Keratinocyte (primary cell): ENCODE measurements around the gene FMNL2. TPM values are rescaled to one million over a fixed set of nuclear protein-coding genes. Genes with fewer than 3 reads are reported as not detected.

Source experiments
- DNase-seq: peaks from one replicate; pipeline ENCODE4 v3.0.0-alpha.2; 2011; ENCODE audit warnings: low read depth, missing footprints, low spot score
- FAIRE-seq: peaks from 2 replicates; lab custom pipeline; 2011; peaks lifted over from hg19 to GRCh38; lab: Jason Lieb, UNC
- H2AFZ ChIP-seq: 2 replicates; pipeline ENCODE4 v1.6.0; 2012; ENCODE audit warnings: low read length, control low read depth, inconsistent platforms; ENCODE audit not compliant: control insufficient read depth
- H3K27ac ChIP-seq: 2 replicates; pipeline ENCODE4 v1.5.1; 2011; ENCODE audit warnings: low read length; ENCODE audit not compliant: control insufficient read depth, insufficient read depth
- H3K27me3 ChIP-seq: 3 replicates; pipeline ENCODE4 v1.6.0; 2011; ENCODE audit warnings: low read length; ENCODE audit not compliant: control insufficient read depth, insufficient read depth; ENCODE audit errors: extremely low read depth
- H3K36me3 ChIP-seq, 2 experiments: 2 replicates in 1 of 2; 3 replicates in 1 of 2; pipeline ENCODE4 v1.5.1; 2011; ENCODE audit warnings: low read length in 2 of 2, mild to moderate bottlenecking in 1 of 2; ENCODE audit not compliant: control insufficient read depth in 2 of 2, insufficient read depth in 2 of 2; ENCODE audit errors: extremely low read depth in 1 of 2
- H3K4me1 ChIP-seq: 3 replicates; pipeline ENCODE4 v1.5.1; 2011; ENCODE audit warnings: low read length; ENCODE audit not compliant: control insufficient read depth, insufficient read depth; ENCODE audit errors: extremely low read depth
- H3K4me2 ChIP-seq: 3 replicates; pipeline ENCODE4 v1.6.0; 2011; ENCODE audit warnings: low read depth, low read length; ENCODE audit not compliant: control insufficient read depth, insufficient read depth; ENCODE audit errors: extremely low read depth
- H3K4me3 ChIP-seq, 3 experiments: fragments of 200-600 bp in 1 of 3; sonication (generic) in 1 of 3; 2 replicates in 2 of 3; 3 replicates in 1 of 3; pipeline ENCODE4 v1.5.1; 2011 to 2016; ENCODE audit warnings: low read length in 3 of 3, mild to moderate bottlenecking in 3 of 3, control low read depth in 2 of 3, inconsistent platforms in 1 of 3, low read depth in 1 of 3, mixed read lengths in 1 of 3, mixed run types in 1 of 3, moderate library complexity in 1 of 3; ENCODE audit not compliant: control insufficient read depth in 2 of 3, insufficient read depth in 2 of 3; ENCODE audit errors: extremely low read depth in 1 of 3
- H3K79me2 ChIP-seq: 2 replicates; pipeline ENCODE4 v1.6.0; 2012; ENCODE audit warnings: low read length; ENCODE audit not compliant: control insufficient read depth, insufficient read depth
- H3K9ac ChIP-seq: 3 replicates; pipeline ENCODE4 v1.6.0; 2011; ENCODE audit warnings: low read length; ENCODE audit not compliant: control insufficient read depth, insufficient read depth; ENCODE audit errors: extremely low read depth
- H3K9me1 ChIP-seq: 3 replicates; pipeline ENCODE4 v1.6.0; 2011; ENCODE audit warnings: low read length; ENCODE audit not compliant: control insufficient read depth, insufficient read depth; ENCODE audit errors: extremely low read depth
- H3K9me3 ChIP-seq: 2 replicates; pipeline ENCODE4 v1.5.1; 2012; ENCODE audit warnings: low read depth, low read length; ENCODE audit not compliant: control insufficient read depth
- H4K20me1 ChIP-seq: 3 replicates; pipeline ENCODE4 v1.6.0; 2011; ENCODE audit warnings: low read length; ENCODE audit not compliant: control insufficient read depth, insufficient read depth; ENCODE audit errors: extremely low read depth
- EZH2 ChIP-seq: IDR thresholded peaks from one replicate; pipeline ENCODE4 v1.6.1; 2012; ENCODE audit warnings: inconsistent platforms, mild to moderate bottlenecking, low read length, moderate library complexity
- dilution Hi-C: fragments of 300-500 bp; cut with MboI; formaldehyde crosslinking; loops from one replicate; pipeline ENCODE4 v1.7.0; 2020; ENCODE audit warnings: low sequenced_read_pairs; ENCODE audit not compliant: extremely low pct_ligation_motif_present
- polyA plus RNA-seq, 5 experiments: library from polyadenylated mRNA; depleted of rRNA in 3 of 5; stranded (reverse) in 3 of 5; stranded (forward) in 1 of 5; unstranded in 1 of 5; fragments of >200 nt; gene quantifications; 1 replicate in 1 of 5; 2 replicates in 3 of 5; 3 replicates in 1 of 5; pipeline versions ENCODE4 v1.2.1 to v1.2.3, GENCODE V29; 2011 to 2012; ENCODE audit warnings: missing spikeins in 2 of 5, low read depth in 1 of 5, low replicate concordance in 1 of 5
- TF ChIP-seq, protein P1 (sequence below), 3 experiments: IDR thresholded peaks in 1 of 3; conservative IDR thresholded peaks in 1 of 3; optimal IDR thresholded peaks in 1 of 3; 2 replicates in 2 of 3; 3 replicates in 1 of 3; pipeline versions ENCODE3 to v1.5.1; 2011; ENCODE audit warnings: low read length in 3 of 3, mild to moderate bottlenecking in 3 of 3, moderate library complexity in 2 of 3, control low read depth in 1 of 3, inconsistent platforms in 1 of 3; ENCODE audit not compliant: insufficient read depth in 2 of 3; ENCODE audit errors: extremely low read depth in 1 of 3

FMNL2 gene
- polyA plus RNA-seq, 1 donor (not counting 4 experiments of a cell fraction or from before 2014, with no cell fraction given), result 62.7 TPM

DNA sequence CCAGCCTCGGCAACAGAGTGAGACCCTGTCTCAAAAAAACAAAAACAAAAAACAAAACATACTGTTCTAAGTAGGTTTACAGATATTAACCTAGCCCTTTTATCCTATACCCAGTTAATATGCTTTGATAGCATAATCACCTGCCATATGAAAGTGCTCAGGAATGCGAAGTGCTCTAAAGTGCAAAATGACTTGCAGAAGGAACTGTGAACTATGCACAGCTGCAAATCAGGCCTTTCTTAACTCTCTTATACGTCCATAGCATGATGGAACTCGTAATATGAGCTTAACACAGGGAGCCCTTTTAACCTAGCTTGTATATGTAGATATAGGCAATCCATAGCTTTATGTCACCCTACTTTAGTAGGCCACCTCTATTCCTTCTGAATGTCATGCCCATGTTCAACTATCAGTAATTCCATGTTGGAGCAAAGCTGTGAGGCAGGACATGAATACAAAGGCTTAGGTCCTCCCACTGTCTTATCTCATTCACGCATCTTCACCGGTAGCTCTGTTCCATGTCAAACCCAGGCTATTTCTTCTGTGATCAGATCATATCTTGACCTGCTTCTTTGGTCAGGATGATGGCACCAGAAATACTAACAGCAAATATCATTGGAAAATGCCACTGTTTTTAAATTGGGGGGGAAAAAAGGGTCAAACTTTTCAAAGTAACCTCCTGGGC is 309.4 kb downstream of the FMNL2 start:
- dilution Hi-C loops, result no loop called here
- Histone ChIP-seq H3K36me3 (peaks cover 25 to 34% of the 10 kb centered on the region in 2 experiments), H3K9me3 (no peaks in the 10 kb centered on the region), H3K9me1 (no peaks in the 10 kb centered on the region), H3K27me3 (no peaks in the 10 kb centered on the region), H3K27ac (no peak overlapping the region), H2AFZ (no peak overlapping the region), H3K79me2 (no peaks in the 10 kb centered on the region), H3K4me1 (peaks cover 10% of the 10 kb centered on the region), H3K9ac (no peak overlapping the region), H4K20me1 (no peaks in the 10 kb centered on the region), H3K4me3 (no peak overlapping the region), H3K4me2 (no peak overlapping the region)
- FAIRE-seq, result no peak
- TF ChIP-seq, protein P1, sequence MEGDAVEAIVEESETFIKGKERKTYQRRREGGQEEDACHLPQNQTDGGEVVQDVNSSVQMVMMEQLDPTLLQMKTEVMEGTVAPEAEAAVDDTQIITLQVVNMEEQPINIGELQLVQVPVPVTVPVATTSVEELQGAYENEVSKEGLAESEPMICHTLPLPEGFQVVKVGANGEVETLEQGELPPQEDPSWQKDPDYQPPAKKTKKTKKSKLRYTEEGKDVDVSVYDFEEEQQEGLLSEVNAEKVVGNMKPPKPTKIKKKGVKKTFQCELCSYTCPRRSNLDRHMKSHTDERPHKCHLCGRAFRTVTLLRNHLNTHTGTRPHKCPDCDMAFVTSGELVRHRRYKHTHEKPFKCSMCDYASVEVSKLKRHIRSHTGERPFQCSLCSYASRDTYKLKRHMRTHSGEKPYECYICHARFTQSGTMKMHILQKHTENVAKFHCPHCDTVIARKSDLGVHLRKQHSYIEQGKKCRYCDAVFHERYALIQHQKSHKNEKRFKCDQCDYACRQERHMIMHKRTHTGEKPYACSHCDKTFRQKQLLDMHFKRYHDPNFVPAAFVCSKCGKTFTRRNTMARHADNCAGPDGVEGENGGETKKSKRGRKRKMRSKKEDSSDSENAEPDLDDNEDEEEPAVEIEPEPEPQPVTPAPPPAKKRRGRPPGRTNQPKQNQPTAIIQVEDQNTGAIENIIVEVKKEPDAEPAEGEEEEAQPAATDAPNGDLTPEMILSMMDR (optimal IDR thresholded peaks at IDR 0.05 in 1 of 3, IDR thresholded peaks at IDR 0.05 in 1 of 3, conservative IDR thresholded peaks at IDR 0.05 in 1 of 3; ENCODE audit: extremely low read depth in 1 of 3, insufficient read depth in 2 of 3, low read length in 3 of 3), result no peak
- TF ChIP-seq EZH2, result no peak
- DNase-seq, result no peak

DNA sequence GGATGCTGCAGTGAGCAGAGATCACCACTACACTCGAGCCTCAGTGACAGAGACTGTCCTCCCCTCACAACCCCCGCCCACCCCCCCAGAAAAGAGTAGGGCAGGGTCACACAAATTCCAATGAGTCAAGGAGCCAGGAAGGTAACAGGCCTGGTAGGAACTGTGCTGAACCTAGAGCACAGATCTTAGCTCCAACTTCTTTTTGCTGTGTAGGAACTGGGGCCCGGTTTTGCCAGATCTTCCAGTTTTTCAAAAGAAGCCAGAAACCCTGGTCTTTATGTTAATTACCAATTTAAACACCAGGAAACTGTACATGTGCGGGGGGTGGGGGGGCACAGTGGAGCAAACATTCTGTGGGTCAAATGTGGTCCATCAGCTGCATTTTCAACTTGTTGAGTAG is 311.3 kb downstream of the FMNL2 start:
- dilution Hi-C loops, result no loop called here
- DNase-seq, result no peak
- Histone ChIP-seq H3K27ac (peak overlapping the region; percentile 32), H3K36me3 (peaks cover 11 to 24% of the 10 kb centered on the region in 2 experiments), H3K79me2 (no peaks in the 10 kb centered on the region), H3K9ac (no peak overlapping the region), H3K4me3 (no peak overlapping the region), H3K4me1 (peaks cover 10% of the 10 kb centered on the region), H4K20me1 (no peaks in the 10 kb centered on the region), H3K4me2 (no peak overlapping the region), H3K9me1 (no peaks in the 10 kb centered on the region), H2AFZ (no peak overlapping the region), H3K9me3 (no peaks in the 10 kb centered on the region), H3K27me3 (no peaks in the 10 kb centered on the region)
- FAIRE-seq, result no peak
- TF ChIP-seq, protein P1 (optimal IDR thresholded peaks at IDR 0.05 in 1 of 3, IDR thresholded peaks at IDR 0.05 in 1 of 3, conservative IDR thresholded peaks at IDR 0.05 in 1 of 3; ENCODE audit: extremely low read depth in 1 of 3, insufficient read depth in 2 of 3, low read length in 3 of 3), result no peak
- TF ChIP-seq EZH2, result no peak
